K562 (cell line): ENCODE results near the gene BEST1. TPM values are rescaled to one million over a fixed set of nuclear protein-coding genes. Genes with fewer than 3 reads are reported as not detected.

Source experiments
- ATAC-seq: fragments of 200-7000 bp; cut with Tn5 transposase; 3 replicates; pipeline ENCODE4 v1.9.1; 2020; ENCODE audit warnings: moderate library complexity
- BruUV-seq: library from RNA; stranded (reverse); fragments of 400-500 nt; replicated peaks from 2 replicates; lab custom pipeline; 2021; lab: Mats Ljungman, UMichigan
- CTCF ChIA-PET: fragments of 300-600 bp; formaldehyde crosslinking; extraction: SDS; loops from one replicate; lab custom pipeline; 2021; ENCODE audit warnings: low intra/inter-chr PET ratio; lab: Yijun Ruan, JAX
- POLR2A ChIA-PET: fragments of 300-600, 350-650 bp; sonication (Branson Sonifier 250); formaldehyde crosslinking; extraction: SDS; loops from one replicate; lab custom pipeline; 2021; ENCODE audit warnings: antibody characterized with exemption, inconsistent platforms; lab: Yijun Ruan, JAX
- DNase-seq, 4 experiments: peaks; one replicate each; pipeline versions ENCODE4 v3.0.0 to v3.0.0-alpha.2; 2011 to 2018; ENCODE audit warnings: low spot score in 3 of 4, mixed read lengths in 3 of 4; ENCODE audit errors: extremely low read depth in 1 of 4
- FAIRE-seq: peaks from 2 replicates; lab custom pipeline; 2011; peaks lifted over from hg19 to GRCh38; lab: Jason Lieb, UNC
- H2AFZ ChIP-seq: 2 replicates; pipeline ENCODE4 v1.6.0; 2011; ENCODE audit warnings: low read depth, low read length, control low read depth, inconsistent platforms
- H3K27ac ChIP-seq: fragments of 200-600 bp; 3 replicates; pipeline ENCODE4 v1.8.0; 2011; ENCODE audit warnings: low read depth, mild to moderate bottlenecking, control low read depth, inconsistent platforms, low read length, moderate library complexity, mixed read lengths; ENCODE audit errors: extremely low read depth
- H3K27me3 ChIP-seq, 2 experiments: fragments of 300-600 bp in 1 of 2; 2 replicates in 1 of 2; 3 replicates in 1 of 2; pipeline versions ENCODE4 v1.6.0 to v1.8.0; 2011; ENCODE audit warnings: inconsistent platforms in 2 of 2, low read length in 2 of 2, mild to moderate bottlenecking in 1 of 2, mixed read lengths in 1 of 2, moderate library complexity in 1 of 2; ENCODE audit not compliant: control insufficient read depth in 2 of 2, insufficient read depth in 2 of 2
- H3K36me3 ChIP-seq: fragments of 300-600 bp; 3 replicates; pipeline ENCODE4 v1.8.0; 2011; ENCODE audit warnings: mild to moderate bottlenecking, low read length, inconsistent platforms; ENCODE audit not compliant: control insufficient read depth, insufficient read depth
- H3K4me1 ChIP-seq, 2 experiments: fragments of 200-600 bp in 1 of 2; replicated peaks in 1 of 2; 2 replicates in 1 of 2; 3 replicates in 1 of 2; pipeline versions ENCODE4 v1.5.1 to v1.8.0; 2011; ENCODE audit warnings: inconsistent platforms in 2 of 2, low read length in 2 of 2, mild to moderate bottlenecking in 1 of 2, mixed read lengths in 1 of 2, moderate library complexity in 1 of 2; ENCODE audit not compliant: control insufficient read depth in 2 of 2, insufficient read depth in 2 of 2
- H3K4me2 ChIP-seq: 2 replicates; pipeline ENCODE4 v1.6.1; 2011; ENCODE audit warnings: low read length, control low read depth, inconsistent platforms, mixed read lengths; ENCODE audit not compliant: insufficient read depth
- H3K4me3 ChIP-seq: fragments of 200-600 bp; sonication (generic), shearing (Covaris generic); 2 replicates; pipeline ENCODE4 v1.5.1; 2016; ENCODE audit warnings: control low read depth, inconsistent platforms
- H3K79me2 ChIP-seq: fragments of 200-600 bp; 3 replicates; pipeline ENCODE4 v1.8.0; 2011; ENCODE audit warnings: low read length, inconsistent platforms; ENCODE audit not compliant: control insufficient read depth, insufficient read depth
- H3K9ac ChIP-seq, 2 experiments: 2 replicates each; pipeline versions ENCODE4 v1.6.0 to v1.6.1; 2011; ENCODE audit warnings: low read depth in 2 of 2, low read length in 2 of 2, control low read depth in 1 of 2, inconsistent platforms in 1 of 2, mild to moderate bottlenecking in 1 of 2, mixed read lengths in 1 of 2; ENCODE audit not compliant: insufficient read depth in 1 of 2
- H3K9me1 ChIP-seq: one replicate; pipeline ENCODE4 v1.6.0; 2011; ENCODE audit warnings: inconsistent platforms, mild to moderate bottlenecking, low read length, moderate library complexity; ENCODE audit not compliant: control insufficient read depth, insufficient read depth
- H3K9me3 ChIP-seq: replicated peaks from 2 replicates; pipeline ENCODE4 v1.5.1; 2011; ENCODE audit warnings: low read depth, low read length, inconsistent platforms; ENCODE audit not compliant: control insufficient read depth, insufficient read depth
- H4K20me1 ChIP-seq: replicated peaks from 2 replicates; pipeline ENCODE4 v1.6.1; 2011; ENCODE audit warnings: low read length, inconsistent platforms, mixed read lengths; ENCODE audit not compliant: control insufficient read depth, insufficient read depth
- ARID3A ChIP-seq: IDR thresholded peaks from 2 replicates; pipeline ENCODE4 v1.6.1; 2012; ENCODE audit warnings: low read depth, low read length, improper control_type of control experiment, borderline replicate concordance
- DMBX1 ChIP-seq: fragments of 250-450 bp; sonication (Bioruptor Pico); IDR thresholded peaks from 2 replicates; pipeline ENCODE4 v1.8.0; 2022; ENCODE audit warnings: inconsistent platforms, mild to moderate bottlenecking, moderate library complexity, borderline replicate concordance
- POLR2H ChIP-seq: IDR thresholded peaks from 2 replicates; pipeline ENCODE4 v1.6.1; 2016; ENCODE audit warnings: missing genetic modification characterization, low read depth, mild to moderate bottlenecking, control low read depth, missing compliant biosample characterization, moderate library complexity
- ZNF75A ChIP-seq: fragments of 450-650 bp; formaldehyde crosslinking; IDR thresholded peaks from 2 replicates; pipeline ENCODE4 v1.4.0; 2020; ENCODE audit warnings: mild to moderate bottlenecking
- WGBS: fragments of 100-300 bp; shearing (Covaris generic); methylation state at CpG from one replicate; pipeline ENCODE4 v1.1.6; 2016; ENCODE audit warnings: low coverage, mixed read lengths; ENCODE audit not compliant: insufficient coverage; ENCODE audit errors: missing lambda C conversion rate; 5-methylcytosine and 5-hydroxymethylcytosine counted together
- in situ Hi-C: fragments of 300-500 bp; cut with MboI; formaldehyde crosslinking; loops from 4 replicates; pipeline ENCODE4 v1.15.0; 2018; ENCODE audit warnings: inconsistent platforms, mixed read lengths
- intact Hi-C: fragments of 100-400 bp; cut with micrococcal nuclease; formaldehyde crosslinking; loops from 2 replicates; pipeline ENCODE4 v1.14.2; 2022
- polyA plus RNA-seq, 8 experiments: library from polyadenylated mRNA; depleted of rRNA in 4 of 8; stranded (reverse) in 5 of 8; unstranded in 3 of 8; fragments of >200 nt; fragmentation: Nextera tagmentation in 2 of 8; fragmentation: Illumina TruSeq in 1 of 8; extraction: Ambion mirVana in 2 of 8; extraction: Trizol in 1 of 8; gene quantifications; 2 replicates each; pipeline versions ENCODE4 v1.2.1 to v1.2.3, GENCODE V29; 2011 to 2014; ENCODE audit warnings: inconsistent platforms in 1 of 8, missing spikeins in 1 of 8
- total RNA-seq, 7 experiments: library from RNA; depleted of rRNA in 6 of 7; stranded (reverse); fragments of >200 nt in 6 of 7; fragmentation: Illumina TruSeq in 2 of 7; extraction: Trizol in 2 of 7; gene quantifications; 2 replicates each; pipeline versions ENCODE4 v1.2.1 to v1.2.3, GENCODE V29; 2011 to 2021; ENCODE audit warnings: low replicate concordance in 1 of 7
- TF ChIP-seq, protein P1 (sequence below): fragments of 250-450 bp; sonication (Bioruptor Pico); IDR thresholded peaks from 2 replicates; pipeline ENCODE4 v1.9.0; 2021; ENCODE audit warnings: mild to moderate bottlenecking

Gene BEST1
- total and polyA plus RNA-seq, 9 of the 15 experiments (the other 6 are each of a cell fraction or from before 2014, with no cell fraction given) = 0.07 to 1.3 (median 0.40) TPM

DNA sequence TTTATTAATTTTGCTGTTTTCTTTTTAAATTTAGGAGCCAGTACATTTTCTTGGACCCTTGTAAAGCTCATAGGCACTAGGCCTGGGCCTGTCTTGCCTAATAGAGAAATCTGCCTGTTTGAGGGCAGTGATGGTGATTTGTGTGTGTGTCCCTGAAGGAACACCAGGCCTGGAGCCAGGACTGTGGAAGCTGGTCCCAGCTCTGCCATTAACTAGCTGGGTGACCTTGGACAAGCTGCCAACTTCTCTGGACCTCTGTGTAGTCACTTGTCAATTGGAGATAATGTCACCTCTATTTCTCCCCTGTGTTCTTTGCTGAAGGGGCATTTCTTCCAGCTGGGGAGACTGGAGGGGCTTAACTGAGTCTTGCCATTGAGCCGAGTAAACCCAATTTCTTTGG, 33.3 kb downstream of the BEST1 start:
- Histone ChIP-seq H3K27ac (no peak overlapping the region), H2AFZ (no peak overlapping the region; the same call in 1 of the 2 replicates), H3K9ac (no peak overlapping the region), H3K4me3 (no peak overlapping the region), H3K36me3 (no peaks in the 10 kb centered on the region), H4K20me1 (no peaks in the 10 kb centered on the region), H3K9me3 (0 out of 2 replicates have a peak, but pooled peaks cover 2% of the 10 kb centered on the region), H3K9me1 (no peaks in the 10 kb centered on the region), H3K27me3 (no peaks in the 10 kb centered on the region), H3K4me2 (no peak overlapping the region), H3K4me1 (peaks cover 0 to 5% of the 10 kb centered on the region in 2 experiments; a peak in 3 of 5 replicates), H3K79me2 (no peaks in the 10 kb centered on the region)
- no peak for FAIRE-seq
- in situ Hi-C loops (no loop called here), intact Hi-C loops (no loop called here)
- ChIA-PET CTCF (no interaction called here), POLR2A (interaction anchor here (0.6 to 2.7 kb wide), 4 partner anchors 10 to 42 kb away, joined by 3 to 31 read pairs (median 14); partner anchors contain the start of gene FTH1)
- no peak for ATAC-seq
- no peak for DNase-seq
- BruUV-seq = no TSS peak
- TF ChIP-seq, protein P1, sequence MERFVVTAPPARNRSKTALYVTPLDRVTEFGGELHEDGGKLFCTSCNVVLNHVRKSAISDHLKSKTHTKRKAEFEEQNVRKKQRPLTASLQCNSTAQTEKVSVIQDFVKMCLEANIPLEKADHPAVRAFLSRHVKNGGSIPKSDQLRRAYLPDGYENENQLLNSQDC = no peak
- TF ChIP-seq ARID3A (no peak), POLR2H (no peak), ZNF75A (CRISPR knock-in tag) (no peak), DMBX1 (no peak)
- WGBS = 43% methylated on average over 1 of the region's 1 CpG
